IgD-negative memory B cell (primary cell): Measurements from ENCODE around the gene FBXL7. TPM values are rescaled to one million over a fixed set of nuclear protein-coding genes. Genes with fewer than 3 reads are reported as not detected.

Experiments used
- H3K27ac Mint-ChIP-seq, 3 donors: one replicate each; pipeline ENCODE4 v1.8.0; 2020 to 2022; ENCODE audit warnings: mild to moderate bottlenecking in 3 of 3, mixed read lengths in 3 of 3, moderate library complexity in 1 of 3
- H3K27me3 Mint-ChIP-seq: one replicate; pipeline ENCODE4 v1.8.0; 2021; ENCODE audit warnings: mixed read lengths
- H3K36me3 Mint-ChIP-seq: one replicate; pipeline ENCODE4 v1.8.0; 2020; ENCODE audit warnings: mild to moderate bottlenecking, mixed read lengths
- H3K4me1 Mint-ChIP-seq, 3 donors: one replicate each; pipeline ENCODE4 v1.8.0; 2020 to 2022; ENCODE audit warnings: mixed read lengths in 3 of 3, mild to moderate bottlenecking in 1 of 3
- H3K4me3 Mint-ChIP-seq, 4 donors: one replicate each; pipeline ENCODE4 v1.8.0; 2020 to 2022; ENCODE audit warnings: mild to moderate bottlenecking in 4 of 4, mixed read lengths in 4 of 4, moderate library complexity in 3 of 4
- H3K9me3 Mint-ChIP-seq, 3 donors: one replicate each; pipeline ENCODE4 v1.8.0; 2020 to 2021; ENCODE audit warnings: mixed read lengths in 3 of 3, mild to moderate bottlenecking in 1 of 3
- polyA plus RNA-seq: library from polyadenylated mRNA; unstranded; fragments of 300-500 nt; fragmentation: Illumina TruSeq; gene quantifications from one replicate; pipeline ENCODE4 v1.2.3, GENCODE V29; 2021

FBXL7 gene
- polyA plus RNA-seq, 1 donor from 2014 or later, result not detected

DNA sequence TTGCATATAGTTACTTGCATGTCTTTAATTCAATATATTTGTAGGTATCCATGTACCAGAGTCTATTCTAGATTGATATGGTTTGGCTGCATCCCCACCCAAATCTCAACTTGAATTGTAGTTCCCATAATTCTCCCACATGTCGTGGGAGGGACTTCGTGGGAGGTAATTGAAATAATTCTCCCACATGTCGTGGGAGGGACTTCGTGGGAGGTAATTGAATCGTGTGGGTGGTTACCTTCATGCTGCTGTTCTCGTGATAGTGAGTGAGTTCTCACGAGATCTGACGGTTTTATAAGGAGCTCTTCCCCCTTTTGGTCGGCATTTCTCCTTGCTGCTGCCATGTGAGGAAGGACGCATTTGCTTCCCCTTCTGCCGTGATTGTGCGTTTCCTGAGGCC, 16.5 kb downstream of the FBXL7 start:
- H3K4me1 Mint-ChIP-seq, result no peaks in the 10 kb centered on the region
- H3K9me3 Mint-ChIP-seq, result peaks cover 0 to 7% (median 6%) of the 10 kb centered on the region in 3 donors
- H3K27me3 Mint-ChIP-seq, result peaks cover 1% of the 10 kb centered on the region
- H3K36me3 Mint-ChIP-seq, result no peaks in the 10 kb centered on the region
- no peak overlapping the region for H3K4me3 Mint-ChIP-seq
- H3K27ac Mint-ChIP-seq, result no peak overlapping the region

GRCh38 chr5:15518786-15519185, 18.8 kb downstream of the FBXL7 start:
- Mint-ChIP-seq H3K27ac (no peak overlapping the region), H3K27me3 (peaks cover 1% of the 10 kb centered on the region), H3K4me1 (no peaks in the 10 kb centered on the region), H3K4me3 (no peak overlapping the region), H3K9me3 (peaks cover 3 to 10% (median 10%) of the 10 kb centered on the region in 3 donors), H3K36me3 (no peaks in the 10 kb centered on the region)

DNA sequence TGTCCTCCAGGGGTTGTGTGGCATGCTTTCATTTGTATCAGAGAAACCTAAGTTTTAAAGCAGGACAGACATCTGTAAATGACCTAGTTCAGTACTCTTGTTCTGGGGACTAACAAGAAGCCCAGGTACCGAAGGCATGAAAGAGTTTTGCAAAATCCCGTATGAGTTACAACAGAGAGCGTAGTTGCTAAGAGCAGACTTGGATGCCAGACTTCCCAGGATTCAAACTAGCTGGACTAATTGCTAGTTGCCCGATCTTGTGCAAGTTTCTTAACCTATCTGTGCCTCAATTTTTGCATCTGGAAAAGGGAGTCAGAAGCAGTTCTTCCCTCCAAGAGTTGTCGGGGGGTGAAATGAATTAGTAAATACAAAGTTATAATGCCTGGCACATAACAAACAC, 20.9 kb downstream of the FBXL7 start:
- no peak overlapping the region for H3K4me3 Mint-ChIP-seq
- H3K9me3 Mint-ChIP-seq, result peaks cover 7 to 19% (median 10%) of the 10 kb centered on the region in 3 donors
- H3K36me3 Mint-ChIP-seq, result no peaks in the 10 kb centered on the region
- peaks cover 1% of the 10 kb centered on the region for H3K27me3 Mint-ChIP-seq
- no peak overlapping the region for H3K27ac Mint-ChIP-seq
- H3K4me1 Mint-ChIP-seq, result no peaks in the 10 kb centered on the region

GRCh38 chr5:15521381-15522186, 21.6 kb downstream of the FBXL7 start:
- peaks cover 8 to 24% (median 10%) of the 10 kb centered on the region in 3 donors for H3K9me3 Mint-ChIP-seq

GRCh38 chr5:15522187-15522520, 22.2 kb downstream of the FBXL7 start:
- no peak overlapping the region for H3K27ac Mint-ChIP-seq
- H3K9me3 Mint-ChIP-seq, result peaks cover 8 to 24% (median 10%) of the 10 kb centered on the region in 3 donors
- no peaks in the 10 kb centered on the region for H3K4me1 Mint-ChIP-seq
- peaks cover 1% of the 10 kb centered on the region for H3K27me3 Mint-ChIP-seq
- H3K36me3 Mint-ChIP-seq, result no peaks in the 10 kb centered on the region
- no peak overlapping the region for H3K4me3 Mint-ChIP-seq

More at GRCh38 chr5:15521381-15522186, 21.6 kb downstream of the FBXL7 start:
- Mint-ChIP-seq H3K27ac (no peak overlapping the region), H3K27me3 (peaks cover 1% of the 10 kb centered on the region), H3K4me3 (no peak overlapping the region), H3K4me1 (no peaks in the 10 kb centered on the region), H3K36me3 (no peaks in the 10 kb centered on the region)

DNA sequence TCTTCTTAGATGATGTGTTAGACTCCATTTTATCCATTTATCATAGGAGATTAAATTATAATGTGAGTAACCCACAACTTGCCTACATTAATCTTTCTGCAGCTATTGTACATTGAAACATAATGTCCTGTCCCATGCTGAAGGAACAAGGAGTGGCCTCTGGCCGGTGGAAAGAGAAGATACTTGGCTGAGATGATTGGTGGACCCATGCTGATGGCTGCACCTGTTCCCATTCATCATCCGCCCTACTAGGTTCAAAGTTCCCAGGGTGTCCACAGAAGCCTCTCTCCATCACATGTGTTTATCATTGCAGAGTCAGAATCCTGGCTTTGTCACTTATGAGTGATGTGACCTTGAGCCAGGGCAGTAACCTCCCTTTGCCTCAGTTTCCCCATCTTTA, 24.7 kb downstream of the FBXL7 start:
- Mint-ChIP-seq H3K27me3 (no peaks in the 10 kb centered on the region), H3K27ac (no peak overlapping the region), H3K4me1 (no peaks in the 10 kb centered on the region), H3K4me3 (no peak overlapping the region), H3K36me3 (no peaks in the 10 kb centered on the region), H3K9me3 (peaks cover 4 to 24% (median 8%) of the 10 kb centered on the region in 3 donors)

- Mint-ChIP-seq H3K4me3 (no peak overlapping the region), H3K27me3 (no peaks in the 10 kb centered on the region), H3K4me1 (no peaks in the 10 kb centered on the region), H3K27ac (no peak overlapping the region), H3K9me3 (peaks cover 5 to 23% (median 8%) of the 10 kb centered on the region in 3 donors), H3K36me3 (no peaks in the 10 kb centered on the region)
Observed at GRCh38 chr5:15525703-15526275, 25.8 kb downstream of the FBXL7 start.

DNA sequence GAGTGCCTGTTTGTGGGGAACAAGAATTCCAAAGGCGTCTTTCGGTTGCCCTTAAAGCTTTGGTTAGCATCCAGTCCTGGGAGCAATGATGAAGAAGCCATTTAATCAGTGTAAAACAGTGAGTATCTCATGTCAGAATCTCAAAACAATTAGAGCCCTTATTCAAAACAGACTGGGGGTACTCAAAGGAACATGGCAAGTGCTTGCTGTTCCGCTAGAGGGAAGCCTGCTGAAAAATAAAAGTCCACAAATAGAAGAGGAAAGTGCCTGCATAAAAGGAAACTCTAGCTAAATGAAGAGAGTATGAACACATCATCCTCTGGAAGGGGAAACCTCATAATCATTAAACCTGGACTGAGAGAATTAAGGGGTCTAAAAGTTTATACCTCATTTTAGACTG, 26.4 kb downstream of the FBXL7 start:
- no peak overlapping the region for H3K27ac Mint-ChIP-seq
- no peak overlapping the region for H3K4me3 Mint-ChIP-seq
- H3K4me1 Mint-ChIP-seq, result no peaks in the 10 kb centered on the region
- peaks cover 5 to 18% (median 8%) of the 10 kb centered on the region in 3 donors for H3K9me3 Mint-ChIP-seq
- H3K27me3 Mint-ChIP-seq, result no peaks in the 10 kb centered on the region
- no peaks in the 10 kb centered on the region for H3K36me3 Mint-ChIP-seq

- no peaks in the 10 kb centered on the region for H3K4me1 Mint-ChIP-seq
- H3K9me3 Mint-ChIP-seq, result peaks cover 4 to 14% (median 10%) of the 10 kb centered on the region in 3 donors
- no peaks in the 10 kb centered on the region for H3K36me3 Mint-ChIP-seq
- no peaks in the 10 kb centered on the region for H3K27me3 Mint-ChIP-seq
- no peak overlapping the region for H3K27ac Mint-ChIP-seq
- H3K4me3 Mint-ChIP-seq, result no peak overlapping the region
Observed at GRCh38 chr5:15528476-15528875, 28.5 kb downstream of the FBXL7 start.

DNA sequence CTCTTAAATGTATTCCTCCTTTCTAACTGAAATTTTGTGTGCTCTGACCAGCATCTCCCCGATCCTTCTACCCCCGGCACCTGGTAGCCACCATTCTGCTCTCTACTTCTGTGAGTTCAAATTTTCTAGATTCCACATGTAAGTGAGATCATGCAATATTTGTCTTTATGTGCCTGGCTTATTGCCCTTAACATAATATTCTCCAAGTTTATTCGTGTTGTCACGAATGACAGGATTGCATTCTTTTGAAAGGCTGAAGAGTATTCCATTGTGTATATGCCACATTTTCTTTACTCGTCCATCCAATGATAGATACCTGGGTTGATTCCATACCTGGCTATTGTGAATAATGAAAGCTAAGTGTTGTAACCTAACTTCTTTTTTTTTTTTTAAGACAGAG, 29.0 kb downstream of the FBXL7 start:
- Mint-ChIP-seq H3K4me1 (no peaks in the 10 kb centered on the region), H3K27ac (no peak overlapping the region), H3K27me3 (no peaks in the 10 kb centered on the region), H3K4me3 (no peak overlapping the region), H3K36me3 (no peaks in the 10 kb centered on the region), H3K9me3 (peaks cover 4 to 12% (median 7%) of the 10 kb centered on the region in 3 donors)

DNA sequence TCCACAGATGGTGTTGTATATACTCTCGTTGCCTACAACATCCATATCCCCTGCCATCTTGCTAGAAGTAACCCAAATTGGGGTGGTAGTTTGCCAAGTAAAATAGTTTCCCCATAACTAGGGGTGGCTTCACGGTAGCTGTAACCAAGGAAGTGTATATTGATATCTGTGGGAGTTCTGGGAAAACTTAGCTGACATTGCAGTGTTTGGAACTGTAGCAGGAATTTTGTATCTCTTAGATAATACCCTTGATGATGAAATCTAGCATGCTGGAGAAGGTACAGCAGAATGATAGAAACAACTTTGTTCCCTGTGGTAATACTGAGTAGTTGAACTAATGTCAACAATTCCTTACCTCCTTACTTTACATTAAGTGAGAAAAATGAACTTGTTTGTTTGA, 29.8 kb downstream of the FBXL7 start:
- Mint-ChIP-seq H3K27ac (no peak overlapping the region), H3K27me3 (no peaks in the 10 kb centered on the region), H3K4me1 (no peaks in the 10 kb centered on the region), H3K9me3 (peaks cover 4 to 7% (median 4%) of the 10 kb centered on the region in 3 donors), H3K36me3 (no peaks in the 10 kb centered on the region), H3K4me3 (no peak overlapping the region)

DNA sequence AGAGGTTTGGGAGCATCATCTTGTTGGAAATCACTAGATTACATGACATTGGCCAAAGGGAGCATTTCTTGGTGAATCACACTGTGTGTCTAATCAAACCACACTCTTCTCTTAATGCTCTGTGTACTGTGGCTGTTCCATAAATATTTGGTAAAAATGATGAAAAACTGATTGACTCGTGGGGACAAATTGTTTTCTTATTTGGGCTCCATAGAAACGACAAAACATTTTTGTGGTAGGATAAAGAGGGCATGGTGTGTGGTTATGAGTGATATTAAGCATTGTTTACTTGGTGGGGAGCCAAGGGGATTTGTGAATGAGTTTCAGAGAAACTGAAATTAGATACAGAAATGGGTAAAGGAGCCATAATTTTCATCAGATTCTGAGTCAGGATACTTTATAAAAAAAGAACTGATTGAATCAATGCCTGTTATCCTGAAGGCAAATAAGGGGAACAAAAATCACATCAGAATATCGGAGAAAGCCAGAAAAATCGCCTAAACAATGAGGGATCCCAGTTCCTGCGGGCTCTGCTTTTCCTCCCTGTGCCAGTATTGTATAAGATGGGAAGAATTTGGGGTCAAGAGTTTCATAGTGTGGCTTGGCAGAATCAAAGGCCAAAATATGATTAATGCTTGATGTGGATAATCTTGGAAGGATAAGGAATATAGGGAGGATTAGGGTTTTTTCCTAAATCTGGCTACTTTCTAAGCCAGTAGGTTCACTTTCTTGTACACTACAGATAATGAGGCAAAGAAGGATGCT, 33.3 kb downstream of the FBXL7 start:
- H3K27ac Mint-ChIP-seq, result no peak overlapping the region
- no peak overlapping the region for H3K4me3 Mint-ChIP-seq
- H3K36me3 Mint-ChIP-seq, result no peaks in the 10 kb centered on the region
- no peaks in the 10 kb centered on the region for H3K27me3 Mint-ChIP-seq
- peaks cover 1 to 14% (median 7%) of the 10 kb centered on the region in 3 donors for H3K9me3 Mint-ChIP-seq
- no peaks in the 10 kb centered on the region for H3K4me1 Mint-ChIP-seq

GRCh38 chr5:15535938-15536337, 36.0 kb downstream of the FBXL7 start:
- Mint-ChIP-seq H3K4me1 (no peaks in the 10 kb centered on the region), H3K9me3 (peaks cover 1 to 20% (median 5%) of the 10 kb centered on the region in 3 donors), H3K4me3 (no peak overlapping the region), H3K27ac (no peak overlapping the region), H3K27me3 (no peaks in the 10 kb centered on the region), H3K36me3 (no peaks in the 10 kb centered on the region)

DNA sequence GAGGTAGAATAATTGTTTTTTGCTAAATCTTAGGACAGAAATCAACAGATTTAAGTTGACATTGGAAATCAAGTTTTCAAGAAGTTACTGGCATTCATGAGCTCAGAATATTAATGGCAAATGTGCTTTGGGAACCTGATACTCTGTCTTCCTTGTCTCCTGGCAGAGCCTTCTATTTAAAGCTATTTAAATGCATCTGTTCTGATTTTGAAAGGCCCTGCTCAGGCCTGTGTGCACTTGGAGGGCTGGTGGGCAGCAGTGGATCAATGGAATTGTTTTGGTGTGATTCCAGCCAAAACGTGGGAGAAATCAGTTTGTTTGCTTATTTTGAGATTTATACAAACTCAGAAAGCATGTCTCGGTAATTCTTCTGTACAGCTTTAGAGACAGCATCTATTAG, 38.5 kb downstream of the FBXL7 start:
- Mint-ChIP-seq H3K4me1 (no peaks in the 10 kb centered on the region), H3K27ac (no peak overlapping the region), H3K27me3 (no peaks in the 10 kb centered on the region), H3K36me3 (no peaks in the 10 kb centered on the region), H3K9me3 (peaks cover 0 to 27% (median 3%) of the 10 kb centered on the region in 3 donors), H3K4me3 (no peak overlapping the region)

DNA sequence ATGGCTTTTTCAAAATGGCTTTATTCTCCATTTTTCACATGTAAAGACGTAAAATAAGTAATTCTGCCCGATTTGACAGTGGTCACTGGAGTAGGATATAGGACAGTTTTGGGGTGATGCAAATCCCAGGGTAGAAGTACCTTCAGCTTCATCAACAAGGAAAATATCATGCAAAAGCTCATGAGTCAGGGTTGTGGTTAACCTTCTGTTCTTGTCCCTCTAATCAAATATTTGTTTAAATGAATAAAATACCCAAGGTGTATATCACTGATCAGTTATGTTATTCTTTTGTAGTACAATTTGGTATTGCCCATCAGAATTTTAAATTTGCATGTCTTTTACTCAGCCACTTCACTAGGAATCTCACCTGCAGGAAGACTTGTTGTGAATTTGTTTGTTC, 40.0 kb downstream of the FBXL7 start:
- Mint-ChIP-seq H3K27me3 (no peaks in the 10 kb centered on the region), H3K27ac (no peak overlapping the region), H3K4me3 (no peak overlapping the region), H3K4me1 (no peaks in the 10 kb centered on the region), H3K36me3 (no peaks in the 10 kb centered on the region), H3K9me3 (peaks cover under 1 to 27% (median 6%) of the 10 kb centered on the region in 3 donors)
